ENCODE data around the gene CCL28. TPM values are rescaled to one million over a fixed set of nuclear protein-coding genes. Genes with fewer than 3 reads are reported as not detected.

CCL28 gene
- total RNA-seq, 4 donors from 2014 or later: under 0.01 to 4.1 (median 2.1) TPM

DNA sequence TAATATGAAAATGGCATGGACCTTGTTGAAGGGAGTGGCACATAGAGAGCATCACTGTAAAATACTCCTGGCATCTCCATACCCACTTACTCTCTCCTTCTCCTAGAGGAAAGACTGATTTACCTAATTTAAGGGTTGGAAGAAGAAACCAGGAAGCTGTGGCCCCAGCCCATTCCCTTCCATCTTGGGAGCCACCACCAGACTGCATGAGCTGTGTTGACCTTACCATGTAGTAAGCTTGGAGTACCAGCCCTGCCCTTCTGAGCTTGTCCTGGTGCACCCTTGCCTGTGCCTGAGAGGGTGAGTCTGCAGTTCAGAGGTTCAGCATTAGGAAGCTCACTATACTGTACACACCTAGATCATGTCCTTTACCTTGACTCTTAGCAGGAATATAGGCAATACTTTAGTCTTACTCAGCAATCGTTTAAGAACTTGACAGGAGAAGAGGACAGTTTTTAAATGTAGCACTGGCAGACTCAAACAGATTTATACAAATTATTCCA is 63.3 kb downstream of the CCL28 start:
- Histone ChIP-seq H3K4me3 (no peak overlapping the region), H3K27me3 (no peaks in the 10 kb centered on the region), H3K27ac (no peak overlapping the region), H3K9me3 (no peaks in the 10 kb centered on the region), H3K4me1 (no peaks in the 10 kb centered on the region), H3K36me3 (no peaks in the 10 kb centered on the region)
- DNase-seq: no peak
- TF ChIP-seq, protein P1, sequence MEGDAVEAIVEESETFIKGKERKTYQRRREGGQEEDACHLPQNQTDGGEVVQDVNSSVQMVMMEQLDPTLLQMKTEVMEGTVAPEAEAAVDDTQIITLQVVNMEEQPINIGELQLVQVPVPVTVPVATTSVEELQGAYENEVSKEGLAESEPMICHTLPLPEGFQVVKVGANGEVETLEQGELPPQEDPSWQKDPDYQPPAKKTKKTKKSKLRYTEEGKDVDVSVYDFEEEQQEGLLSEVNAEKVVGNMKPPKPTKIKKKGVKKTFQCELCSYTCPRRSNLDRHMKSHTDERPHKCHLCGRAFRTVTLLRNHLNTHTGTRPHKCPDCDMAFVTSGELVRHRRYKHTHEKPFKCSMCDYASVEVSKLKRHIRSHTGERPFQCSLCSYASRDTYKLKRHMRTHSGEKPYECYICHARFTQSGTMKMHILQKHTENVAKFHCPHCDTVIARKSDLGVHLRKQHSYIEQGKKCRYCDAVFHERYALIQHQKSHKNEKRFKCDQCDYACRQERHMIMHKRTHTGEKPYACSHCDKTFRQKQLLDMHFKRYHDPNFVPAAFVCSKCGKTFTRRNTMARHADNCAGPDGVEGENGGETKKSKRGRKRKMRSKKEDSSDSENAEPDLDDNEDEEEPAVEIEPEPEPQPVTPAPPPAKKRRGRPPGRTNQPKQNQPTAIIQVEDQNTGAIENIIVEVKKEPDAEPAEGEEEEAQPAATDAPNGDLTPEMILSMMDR (IDR thresholded peaks at IDR 0.05): no peak
- no peak for TF ChIP-seq POLR2A (IDR thresholded peaks at IDR 0.05)
- intact Hi-C loops (cut with DNase I; ENCODE audit: low total_unique reads): no loop called here

DNA sequence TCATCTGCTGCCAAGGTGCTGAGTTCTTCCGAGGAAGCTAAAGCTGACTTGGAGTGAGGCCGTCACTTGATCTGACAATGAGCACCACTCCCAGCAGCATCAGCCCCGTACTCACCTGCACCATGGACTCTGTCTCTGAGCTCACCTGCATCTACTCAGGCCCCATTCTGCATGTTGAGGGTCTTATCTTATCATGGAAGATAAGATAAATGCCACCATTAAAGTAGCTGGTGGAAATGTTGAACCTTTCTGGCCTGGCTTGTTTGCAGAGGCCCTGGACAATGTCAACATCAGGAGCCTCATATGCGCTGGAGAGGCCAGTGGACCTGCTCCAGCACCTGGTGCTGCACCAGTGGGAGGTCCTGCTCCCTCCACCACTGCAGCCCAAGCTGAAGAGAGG is 64.0 kb downstream of the CCL28 start:
- Histone ChIP-seq H3K27ac (no peak overlapping the region), H3K4me1 (no peaks in the 10 kb centered on the region), H3K27me3 (no peaks in the 10 kb centered on the region), H3K36me3 (no peaks in the 10 kb centered on the region), H3K4me3 (no peak overlapping the region), H3K9me3 (no peaks in the 10 kb centered on the region)
- DNase-seq: no peak
- TF ChIP-seq, protein P1 (IDR thresholded peaks at IDR 0.05): no peak
- TF ChIP-seq POLR2A (IDR thresholded peaks at IDR 0.05): no peak
- intact Hi-C loops (cut with DNase I; ENCODE audit: low total_unique reads): no loop called here

DNA sequence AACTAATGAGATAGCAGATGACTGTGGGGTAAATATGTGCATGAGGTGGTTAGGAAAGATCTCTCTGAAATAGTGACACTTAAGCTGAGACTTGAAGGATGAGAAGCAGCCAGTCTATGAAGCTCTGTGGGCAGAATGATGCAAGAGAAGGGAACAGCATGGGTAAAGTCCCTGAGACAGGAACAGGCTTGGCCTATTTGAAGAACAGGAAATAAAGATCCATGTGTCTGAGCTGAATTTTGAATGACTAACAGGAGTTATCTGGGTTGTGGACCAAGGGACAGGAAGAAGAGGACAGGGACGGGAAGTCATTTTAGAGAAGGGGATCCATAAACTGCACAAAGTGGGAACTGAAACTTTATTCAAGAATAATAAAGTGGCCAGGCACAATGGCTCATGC is 73.3 kb downstream of the CCL28 start:
- DNase-seq: no peak
- Histone ChIP-seq H3K9me3 (peaks cover 0 to 4% of the 10 kb centered on the region in 2 donors), H3K36me3 (no peaks in the 10 kb centered on the region), H3K4me1 (no peaks in the 10 kb centered on the region), H3K4me3 (no peak overlapping the region), H3K27me3 (no peaks in the 10 kb centered on the region), H3K27ac (no peak overlapping the region)
- TF ChIP-seq, protein P1 (IDR thresholded peaks at IDR 0.05): no peak
- no peak for TF ChIP-seq POLR2A (IDR thresholded peaks at IDR 0.05)
- intact Hi-C loops (cut with DNase I; ENCODE audit: low total_unique reads): no loop called here

DNA sequence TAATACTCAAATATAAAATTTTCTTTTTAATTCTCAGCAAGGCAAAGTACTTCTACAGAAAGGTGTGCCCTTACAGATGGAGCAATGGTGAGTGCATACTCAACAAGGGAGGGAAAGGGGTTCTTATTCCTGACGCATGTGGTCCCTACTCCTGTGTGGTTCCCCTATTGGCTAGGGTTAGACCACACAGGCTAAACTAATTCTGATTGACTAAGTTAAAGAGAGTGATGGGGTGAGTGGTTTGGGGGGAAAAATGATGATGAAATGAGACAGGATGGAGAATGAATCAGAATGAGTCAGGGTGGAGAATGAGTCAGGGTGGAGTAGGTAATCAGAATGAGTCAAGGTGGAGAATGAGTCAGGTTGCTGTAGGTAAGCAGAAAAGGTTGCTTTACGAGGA is 76.0 kb downstream of the CCL28 start:
- intact Hi-C loops (cut with DNase I; ENCODE audit: low total_unique reads): no loop called here
- H3K27me3 ChIP-seq: no peaks in the 10 kb centered on the region
- TF ChIP-seq POLR2A (IDR thresholded peaks at IDR 0.05): no peak
- TF ChIP-seq, protein P1 (IDR thresholded peaks at IDR 0.05): no peak
- peaks cover 0 to 4% of the 10 kb centered on the region in 2 donors for H3K9me3 ChIP-seq
- no peak overlapping the region for H3K27ac ChIP-seq
- no peak for DNase-seq
- H3K4me1 ChIP-seq: no peaks in the 10 kb centered on the region
- H3K4me3 ChIP-seq: no peak overlapping the region
- no peaks in the 10 kb centered on the region for H3K36me3 ChIP-seq

DNA sequence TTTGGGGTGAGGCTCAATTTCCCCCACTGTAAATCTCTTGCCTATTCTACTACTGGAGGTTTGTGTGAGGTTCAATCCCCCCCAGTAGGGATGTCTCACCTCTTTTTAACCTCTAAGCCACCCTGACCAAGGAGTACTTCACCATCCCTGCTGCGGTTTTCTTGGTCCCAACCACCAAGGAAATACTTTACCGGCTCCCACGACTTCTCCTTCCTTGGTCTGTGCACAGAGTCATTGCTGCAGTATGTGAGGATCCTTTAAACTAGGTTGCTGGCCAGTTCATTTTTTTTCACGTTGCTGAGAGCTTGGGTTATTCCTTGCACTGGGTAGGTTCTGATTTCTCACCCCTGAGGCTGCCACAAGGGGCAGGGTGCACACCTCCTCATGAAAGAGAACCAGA is 76.5 kb downstream of the CCL28 start:
- Histone ChIP-seq H3K36me3 (no peaks in the 10 kb centered on the region), H3K27me3 (no peaks in the 10 kb centered on the region), H3K4me3 (no peak overlapping the region), H3K27ac (no peak overlapping the region), H3K9me3 (peaks cover 0 to 4% of the 10 kb centered on the region in 2 donors), H3K4me1 (no peaks in the 10 kb centered on the region)
- DNase-seq: no peak
- TF ChIP-seq, protein P1 (IDR thresholded peaks at IDR 0.05): no peak
- no peak for TF ChIP-seq POLR2A (IDR thresholded peaks at IDR 0.05)
- intact Hi-C loops (cut with DNase I; ENCODE audit: low total_unique reads): no loop called here
